Activated CD4-positive, alpha-beta T cell treated with anti-CD3 and anti-CD28 coated beads, Interleukin-2, amount 50 U/mL, for 16 hours (primary cell): ENCODE data around the gene ZNF398.

Source experiments
- DNase-seq: peaks from one replicate; pipeline ENCODE4 v3.0.0-alpha.2; 2020

The ZNF398 gene

DNA sequence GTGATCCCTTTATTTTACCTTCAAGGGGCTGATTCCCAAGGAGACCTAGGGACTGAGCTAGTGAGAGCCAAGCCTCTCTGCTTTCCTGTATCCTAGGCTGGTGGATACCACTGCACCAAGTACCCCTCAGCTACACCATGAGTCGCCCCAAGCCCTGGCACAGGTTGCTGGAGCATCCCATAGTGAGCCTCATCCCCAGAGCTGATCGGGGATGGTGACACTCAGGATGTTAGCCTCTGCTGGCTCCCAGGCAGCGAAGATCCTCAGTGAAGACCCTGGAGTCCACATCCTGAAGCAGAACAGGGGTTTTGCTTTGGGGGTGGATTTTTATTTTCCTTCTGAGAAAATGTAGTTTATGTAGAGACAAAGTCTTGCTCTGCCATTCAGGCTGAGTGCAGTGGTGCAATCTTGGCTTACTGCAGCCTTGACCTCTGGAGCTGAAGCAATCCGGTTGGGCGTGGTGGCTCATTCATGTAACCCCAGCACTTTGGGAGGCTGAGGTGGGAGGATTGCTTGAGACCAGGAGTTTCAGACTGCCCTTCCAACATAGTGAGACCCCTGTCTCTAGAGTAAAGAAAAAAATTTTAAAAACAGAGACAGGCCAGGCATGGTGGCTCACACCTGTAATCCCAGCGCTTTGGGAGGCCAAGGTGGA is 79.7 kb downstream of the ZNF398 start:
- DNase-seq = no peak

GRCh38 chr7:149228831-149229471 is 81.7 kb downstream of the ZNF398 start:
- DNase-seq = no peak

DNA sequence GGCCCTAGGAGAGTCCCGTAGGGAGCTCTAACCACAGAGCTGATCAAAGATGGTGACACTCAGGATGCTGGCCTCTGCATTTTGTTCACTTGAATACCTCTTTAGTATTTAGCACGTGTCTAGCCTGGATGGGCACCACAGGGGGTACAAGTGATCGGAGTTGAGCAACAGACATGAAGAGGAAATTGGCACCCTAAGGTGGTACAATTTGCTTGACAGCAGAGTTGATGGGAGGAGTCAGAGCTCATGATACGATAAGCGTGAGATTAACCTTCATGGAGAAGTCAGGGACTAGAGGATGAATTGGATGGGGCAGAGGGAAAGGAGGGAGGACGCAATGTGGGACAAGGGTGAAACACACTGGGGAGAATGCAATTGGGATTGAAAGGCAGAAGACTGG is 82.3 kb downstream of the ZNF398 start:
- DNase-seq = no peak

- DNase-seq = no peak
Observed at GRCh38 chr7:149232362-149232761, 85.1 kb downstream of the ZNF398 start.
